ENCODE measurements around the gene FUT8. TPM values are rescaled to one million over a fixed set of nuclear protein-coding genes. Genes with fewer than 3 reads are reported as not detected.

FUT8 gene
- total RNA-seq, 1 experiment from 2014 or later, result 42.3 TPM

GRCh38 chr14:65676361-65677014 lies 264.0 kb downstream of the FUT8 start:
- POLR2A ChIA-PET, result no interaction called here
- Histone ChIP-seq H3K36me3 (ENCODE audit: control insufficient read depth in 1 of 2, insufficient read depth in 2 of 2, low read length in 2 of 2) (no peaks in the 10 kb centered on the region), H3K27me3 (ENCODE audit: insufficient read depth, low read length) (no peaks in the 10 kb centered on the region), H3K27ac (ENCODE audit: low read depth, low read length) (no peak overlapping the region), H3K79me2 (ENCODE audit: insufficient read depth, low read length) (no peaks in the 10 kb centered on the region), H2AFZ (ENCODE audit: low read depth, low read length, poor library complexity, severe bottlenecking) (no peak overlapping the region), H3K9me3 (ENCODE audit: control insufficient read depth in 1 of 2, insufficient read depth in 1 of 2, low read depth in 1 of 2, low read length in 2 of 2) (no peaks in the 10 kb centered on the region), H3K4me3 (replicated peaks in 1 of 2; ENCODE audit: low read depth in 1 of 2, low read length in 2 of 2) (no peak overlapping the region), H3K9me2 (ENCODE audit: insufficient read depth) (no peaks in the 10 kb centered on the region), H4K20me1 (ENCODE audit: insufficient read depth) (no peaks in the 10 kb centered on the region), H3K9ac (ENCODE audit: low read length) (no peak overlapping the region), H3K4me1 (ENCODE audit: control insufficient read depth in 1 of 2, insufficient read depth in 2 of 2, low read length in 2 of 2) (no peaks in the 10 kb centered on the region), H3K4me2 (ENCODE audit: low read length) (no peak overlapping the region)
- RAD21 ChIA-PET (ENCODE audit: low non-redundant PET in 1 of 2, low total read pairs in 2 of 2, uncharacterized antibody in 2 of 2, unreplicated experiment in 2 of 2), result no interaction called here
- TF ChIP-seq POLR2A (IDR thresholded peaks at IDR 0.05; ENCODE audit: borderline replicate concordance, extremely low read depth, insufficient read depth, insufficient read length), result no peak
- TF ChIP-seq EZH2 (IDR thresholded peaks at IDR 0.05), result no peak
- no peak for TF ChIP-seq CBX3 (IDR thresholded peaks at IDR 0.05; ENCODE audit: low read depth)
- TF ChIP-seq TCF7L2 (IDR thresholded peaks at IDR 0.05; ENCODE audit: borderline replicate concordance, extremely low read depth, insufficient read depth, insufficient read length), result no peak
- TF ChIP-seq SIN3A (IDR thresholded peaks at IDR 0.05; ENCODE audit: low read depth), result no peak
- no peak for TF ChIP-seq SRF (IDR thresholded peaks at IDR 0.05; ENCODE audit: low read depth)
- TF ChIP-seq FOSL1 (IDR thresholded peaks at IDR 0.05; ENCODE audit: low read depth), result no peak
- no peak for TF ChIP-seq CTCF (IDR thresholded peaks at IDR 0.05 in 2 of 3, conservative IDR thresholded peaks at IDR 0.05 in 1 of 3; ENCODE audit: borderline replicate concordance in 1 of 3, insufficient read depth in 1 of 3, low read depth in 2 of 3, low read length in 2 of 3)
- no peak for TF ChIP-seq ELF1 (IDR thresholded peaks at IDR 0.05; ENCODE audit: borderline replicate concordance, low read depth)
- no peak for TF ChIP-seq EGR1 (IDR thresholded peaks at IDR 0.05; ENCODE audit: low read depth)
- TF ChIP-seq POLR2AphosphoS5 (IDR thresholded peaks at IDR 0.05; ENCODE audit: low read depth, low read length), result no peak
- no peak for TF ChIP-seq ATF3 (IDR thresholded peaks at IDR 0.05)
- no peak for TF ChIP-seq YY1 (IDR thresholded peaks at IDR 0.05; ENCODE audit: extremely low read depth, insufficient replicate concordance, low read depth, low read length)
- DNase-seq (ENCODE audit: low read depth, low spot score) (no peak), ATAC-seq (no peak)
- CTCF ChIA-PET, result no interaction called here
- intact Hi-C loops (cut with micrococcal nuclease), result no loop called here
- no TSS peak for BruUV-seq (replicated peaks)

All from HCT116 (cell line).